ENCODE results near the gene IL22RA2. TPM values are rescaled to one million over a fixed set of nuclear protein-coding genes. Genes with fewer than 3 reads are reported as not detected.

The IL22RA2 gene
- total RNA-seq, 2 experiments from 2014 or later = not detected

DNA sequence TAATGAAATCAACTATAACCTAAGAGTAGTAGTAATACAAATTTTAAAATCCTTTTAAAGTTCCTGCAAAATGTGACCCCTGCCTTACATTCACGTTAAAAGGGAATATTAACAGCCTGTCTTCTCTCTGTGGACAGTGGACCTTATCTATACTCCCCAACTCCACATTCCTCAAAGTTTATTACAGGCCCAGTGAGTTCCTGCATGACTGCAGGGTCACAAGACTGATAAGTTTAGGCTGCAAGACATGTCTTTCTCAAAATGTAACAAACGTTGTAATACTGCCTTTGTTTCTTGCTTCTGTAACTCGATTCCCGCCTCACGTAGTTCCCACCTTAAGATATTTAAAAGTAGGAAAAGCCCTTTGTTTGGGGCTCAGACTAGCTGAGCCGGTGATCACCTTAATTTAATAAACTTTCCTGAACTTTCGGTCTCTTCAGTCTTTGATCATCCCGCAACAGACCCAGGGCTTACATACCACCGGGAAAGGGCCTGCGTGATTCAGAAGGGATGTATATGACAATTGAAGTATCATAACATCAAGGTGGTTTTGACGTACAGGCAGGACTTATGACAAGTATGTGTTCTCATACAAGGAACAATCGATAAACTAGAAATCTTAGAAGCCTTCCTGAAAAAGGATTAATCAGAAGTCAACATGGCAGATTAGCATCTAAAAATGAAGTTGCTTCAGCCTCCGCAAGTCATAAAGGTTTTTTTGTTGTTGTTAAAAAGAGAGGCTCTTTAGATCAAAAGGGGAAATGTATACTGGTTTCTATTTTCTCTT is 3.0 kb downstream of the IL22RA2 start:
- CTCF ChIA-PET = no interaction called here

DNA sequence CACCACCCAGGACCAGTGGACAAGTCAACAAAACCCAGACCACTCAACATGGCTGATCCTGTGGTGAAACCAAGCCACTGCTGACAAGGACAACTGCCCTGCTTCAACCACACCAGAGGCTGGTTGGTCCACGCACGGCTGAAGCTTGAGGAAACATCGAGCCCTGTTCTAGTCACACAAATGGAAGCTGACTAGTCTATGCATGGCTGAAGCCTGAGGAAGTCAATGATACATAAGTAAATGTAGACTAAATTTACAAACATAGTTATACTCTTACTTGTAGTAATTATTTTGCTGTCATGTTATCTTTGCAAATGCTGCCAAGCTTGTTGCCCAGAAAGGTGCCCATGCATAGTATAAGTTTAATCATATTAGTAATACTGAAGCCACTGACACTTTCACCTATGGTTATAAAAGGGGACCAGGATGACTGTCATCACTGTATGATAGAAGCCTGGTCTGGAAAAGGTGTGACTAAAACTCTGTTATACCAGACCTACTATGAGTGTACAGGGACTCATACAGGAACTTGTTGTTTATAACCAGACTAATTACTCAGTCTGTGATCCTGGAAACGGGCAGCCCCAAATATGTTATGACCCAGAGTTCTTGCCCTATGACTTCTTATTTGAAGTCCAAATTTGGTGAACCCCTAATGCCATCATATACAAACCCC is 5.6 kb downstream of the IL22RA2 start:
- CTCF ChIA-PET = no interaction called here
- POLR2A ChIA-PET = no interaction called here

More for the DNA sequence above, 3.0 kb downstream of the IL22RA2 start:
- POLR2A ChIA-PET = no interaction called here

DNA sequence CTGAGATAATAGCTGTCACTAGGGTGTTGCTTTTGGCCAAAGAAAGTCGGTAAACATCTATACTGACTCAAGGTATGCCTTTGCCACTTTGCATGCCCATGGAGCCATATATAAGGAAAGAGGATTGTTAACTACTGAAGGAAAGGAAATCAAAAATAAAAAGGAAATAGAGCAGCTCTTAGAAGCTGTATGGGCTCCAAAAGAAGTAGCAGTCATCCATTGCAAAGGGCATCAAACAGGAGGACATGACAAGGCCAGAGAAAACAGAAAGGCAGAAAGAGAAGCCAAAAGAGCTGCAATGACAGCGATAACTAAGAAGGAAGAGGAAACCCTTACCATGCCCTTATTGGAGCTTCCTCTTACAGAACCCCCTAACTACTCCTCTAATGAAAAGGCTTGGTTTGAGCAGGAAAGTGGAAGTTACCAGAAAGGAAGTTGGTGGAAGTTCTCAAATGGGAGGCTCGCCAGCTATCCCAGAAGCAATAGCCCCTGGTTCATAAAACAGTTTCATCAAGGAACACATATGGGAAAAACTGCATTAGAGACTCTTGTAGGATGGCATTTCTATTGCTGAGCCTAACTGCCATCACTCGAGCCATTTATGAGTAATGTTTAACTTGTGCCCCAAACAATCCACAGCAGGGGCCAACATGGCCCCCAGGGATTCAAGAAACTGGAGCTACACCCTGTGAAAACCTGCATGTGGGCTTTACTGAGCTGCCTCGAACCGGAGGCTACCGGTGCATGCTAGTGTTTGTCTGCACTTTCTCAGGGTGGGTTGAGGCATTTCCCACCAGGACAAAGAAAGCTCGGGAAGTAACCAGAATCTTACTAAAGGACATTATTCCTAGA is 7.0 kb downstream of the IL22RA2 start:
- POLR2A ChIA-PET = no interaction called here

DNA sequence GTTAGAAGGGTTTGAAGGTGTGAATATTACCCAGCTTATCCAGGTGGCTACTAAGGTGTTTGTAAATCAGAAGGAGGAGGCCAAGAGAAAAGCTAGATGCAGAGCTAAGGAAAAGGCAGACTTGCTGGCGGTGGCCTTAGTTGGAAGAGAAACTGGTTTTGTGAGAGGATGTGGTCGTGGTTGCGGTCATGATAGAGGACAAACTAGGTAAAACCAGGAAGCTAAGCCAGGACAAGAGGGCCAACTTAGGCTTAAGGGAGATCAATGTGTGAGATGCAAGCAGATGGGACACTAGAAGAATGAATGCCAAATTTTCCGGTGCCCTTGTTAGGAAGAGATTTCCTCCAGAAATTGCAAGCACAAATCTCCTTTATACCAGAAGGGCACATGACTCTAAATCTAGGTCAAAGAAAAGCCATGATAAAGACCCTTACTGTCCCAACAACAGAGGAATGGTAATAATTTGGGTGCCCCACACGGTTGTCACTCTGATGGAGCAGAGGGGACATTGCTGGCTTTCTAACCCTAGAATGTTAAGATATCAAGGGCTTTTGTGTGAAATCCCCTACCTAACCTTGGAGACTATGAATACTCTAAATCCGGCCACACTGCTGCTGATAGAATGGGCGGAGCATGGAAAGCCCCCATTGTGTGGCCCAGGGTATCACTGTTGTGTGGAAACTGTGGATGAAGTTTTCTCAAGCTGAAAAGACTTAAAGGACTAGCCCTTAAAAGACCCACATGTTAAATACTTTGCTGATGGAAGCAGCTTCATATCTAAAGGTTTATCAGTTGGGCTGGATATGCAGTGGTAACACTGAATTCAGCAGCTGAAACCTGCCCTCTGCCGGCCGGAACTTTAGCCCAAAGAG is 7.8 kb downstream of the IL22RA2 start:
- ChIA-PET POLR2A (no interaction called here), CTCF (interaction anchor here (0.6 kb wide), 2 partner anchors 59 to 113 kb away, joined by 3 read pairs; no protein-coding TSS in a partner anchor)

More for the DNA sequence above, 7.0 kb downstream of the IL22RA2 start:
- CTCF ChIA-PET = no interaction called here

DNA sequence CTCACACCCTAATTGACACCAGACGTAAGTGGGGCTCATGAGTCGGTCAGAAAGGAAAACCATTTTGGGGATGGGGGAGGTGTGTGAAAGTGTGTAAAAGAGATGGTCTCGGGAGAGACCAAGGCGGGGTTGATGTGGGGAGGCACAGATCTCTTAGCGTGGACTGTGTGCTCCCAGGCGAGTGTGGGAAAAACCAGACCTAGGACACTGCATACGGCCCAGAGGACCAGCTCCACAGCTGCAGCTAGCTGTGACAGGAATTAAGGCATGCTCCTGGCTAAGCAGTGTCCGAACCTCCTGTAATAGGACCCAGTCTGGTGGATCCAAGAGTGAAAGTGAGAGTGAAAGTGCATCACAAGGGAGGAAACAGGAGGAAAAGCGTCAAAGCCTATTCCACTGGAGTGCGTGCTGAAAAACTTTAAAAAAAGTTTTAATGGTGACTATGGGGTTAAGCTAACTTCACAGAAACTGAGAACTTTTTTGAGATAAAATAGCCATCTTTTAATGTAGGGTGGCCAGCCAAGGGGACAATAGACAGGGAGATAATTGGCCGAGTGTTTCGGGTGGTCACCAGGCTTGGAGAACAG is 9.6 kb downstream of the IL22RA2 start:
- ChIA-PET POLR2A (no interaction called here), CTCF (no interaction called here)

DNA sequence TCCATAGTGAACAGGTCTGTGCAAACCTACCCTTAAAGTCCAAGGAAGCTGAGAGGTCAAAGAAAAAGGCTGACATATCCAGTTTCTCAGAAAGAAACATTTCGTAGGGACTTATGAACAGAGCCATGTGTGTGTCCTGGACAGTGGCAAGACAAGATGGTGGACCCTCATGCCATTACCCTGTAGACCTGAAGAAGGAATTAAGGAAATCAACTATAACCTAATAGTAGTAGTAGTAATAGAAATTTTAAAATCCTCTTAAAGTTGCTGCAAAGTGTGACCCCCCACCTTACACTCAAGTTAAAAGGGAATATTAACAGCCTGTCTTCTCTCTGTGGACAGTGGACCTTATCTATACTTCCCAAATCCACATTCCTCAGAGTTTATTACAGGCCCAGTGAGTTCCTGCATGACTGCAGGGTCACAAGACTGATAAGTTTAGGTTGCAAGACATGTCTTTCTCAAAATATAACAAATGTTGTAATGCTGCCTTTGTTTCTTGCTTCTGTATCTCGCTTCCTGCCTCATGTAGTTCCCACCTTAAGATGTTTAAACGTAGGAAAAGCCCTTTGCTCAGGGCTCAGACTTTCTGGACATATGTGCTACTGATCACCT is 10.6 kb downstream of the IL22RA2 start:
- CTCF ChIA-PET = no interaction called here

DNA sequence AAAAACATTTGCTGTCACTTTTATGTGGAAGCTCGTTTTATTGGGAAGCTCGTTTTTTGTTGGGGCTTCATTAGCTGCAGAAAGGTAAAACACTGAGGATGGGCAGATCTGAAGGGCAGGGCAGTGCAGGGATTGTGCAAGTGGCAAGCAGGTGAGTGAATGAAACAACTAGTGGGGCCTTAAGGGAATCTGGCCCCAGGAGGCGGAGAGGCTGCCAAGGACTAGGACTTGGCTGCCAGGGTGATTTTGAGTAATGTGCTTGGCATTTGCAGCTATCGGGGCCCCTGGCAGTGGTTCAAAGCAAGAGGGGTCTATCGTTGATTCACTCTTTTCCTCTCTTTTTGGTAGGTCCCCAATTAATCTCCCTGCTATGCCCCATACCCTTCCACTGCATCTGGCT is 11.5 kb downstream of the IL22RA2 start:
- POLR2A ChIA-PET = no interaction called here
- CTCF ChIA-PET = no interaction called here

More for the DNA sequence above, 10.6 kb downstream of the IL22RA2 start:
- POLR2A ChIA-PET = no interaction called here

DNA sequence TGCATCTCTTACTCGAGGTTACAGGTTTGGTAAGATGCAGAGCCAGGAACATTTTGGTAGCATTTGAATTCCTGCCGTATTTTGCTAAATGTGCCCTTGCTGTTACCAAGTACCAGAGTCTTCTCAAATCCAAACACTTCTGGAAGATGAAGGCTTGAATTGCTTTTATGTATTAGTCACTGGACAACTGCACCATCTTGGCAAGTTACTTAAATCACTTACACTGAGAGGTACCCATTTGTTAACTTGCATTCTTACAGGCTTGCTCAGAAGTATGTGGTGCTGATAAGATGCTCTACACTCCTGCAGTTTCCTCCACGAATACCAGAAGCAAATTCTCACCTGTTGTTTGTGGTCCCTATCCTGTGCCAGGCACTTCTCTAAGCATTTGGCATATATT is 12.7 kb downstream of the IL22RA2 start:
- ChIA-PET CTCF (no interaction called here), POLR2A (no interaction called here)

DNA sequence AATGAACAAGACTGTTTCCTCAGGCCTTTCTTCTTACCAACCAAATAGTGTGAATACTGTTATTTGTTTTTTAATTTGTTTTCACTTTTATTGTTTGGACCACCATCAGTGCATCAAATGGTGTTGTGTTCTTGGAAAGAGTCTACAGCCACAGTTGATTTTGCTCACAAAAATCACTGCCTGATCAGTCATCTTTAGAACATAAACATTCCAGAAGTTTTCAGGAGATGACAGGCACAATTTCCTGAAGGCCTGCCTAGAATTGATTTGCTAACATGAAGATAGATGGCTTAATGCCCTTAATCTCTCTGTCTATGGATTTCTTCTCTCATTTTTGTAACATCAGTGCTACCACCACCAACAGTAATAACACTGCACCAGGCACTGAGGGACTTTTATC is 13.5 kb downstream of the IL22RA2 start:
- ChIA-PET CTCF (no interaction called here), POLR2A (no interaction called here)

DNA sequence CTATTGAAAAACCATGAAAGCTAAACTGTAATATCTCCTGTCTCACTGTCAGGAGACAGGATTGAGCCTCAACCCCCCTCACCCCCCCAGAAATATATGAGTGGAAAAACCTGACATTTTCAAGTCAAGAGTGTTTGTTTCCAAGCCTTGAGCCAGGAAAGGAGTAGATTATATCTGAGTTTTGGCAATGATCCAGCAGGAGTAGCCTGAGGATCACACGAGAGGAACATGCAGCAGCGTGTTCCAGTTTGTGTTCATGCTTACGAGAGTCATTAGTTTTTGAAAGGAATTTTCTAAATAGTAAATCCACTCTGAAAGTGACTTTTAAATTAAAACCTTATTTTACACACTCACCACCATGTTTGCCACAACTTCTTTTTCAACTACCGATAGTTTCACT is 15.8 kb downstream of the IL22RA2 start:
- POLR2A ChIA-PET = no interaction called here

DNA sequence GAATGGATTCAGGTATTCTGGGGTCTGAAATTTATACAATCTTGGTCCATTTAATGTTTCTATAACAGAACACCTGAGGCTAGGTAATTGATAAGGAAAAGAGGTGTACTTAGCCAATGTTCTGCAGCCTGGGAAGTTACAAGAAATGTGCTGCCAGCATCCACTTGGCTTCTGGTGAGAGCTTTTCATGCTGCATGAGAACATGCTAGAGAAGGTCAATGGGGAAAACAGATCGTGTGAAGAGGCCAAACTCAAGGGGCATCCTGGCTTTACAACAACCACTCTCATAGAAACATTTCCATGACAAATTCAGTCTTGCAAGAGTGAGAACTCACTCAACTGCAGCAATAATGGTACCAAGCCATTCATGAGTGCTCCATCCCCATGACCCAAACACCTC is 16.8 kb downstream of the IL22RA2 start:
- ChIA-PET CTCF (no interaction called here), POLR2A (no interaction called here)

More for the DNA sequence above, 15.8 kb downstream of the IL22RA2 start:
- CTCF ChIA-PET = no interaction called here

DNA sequence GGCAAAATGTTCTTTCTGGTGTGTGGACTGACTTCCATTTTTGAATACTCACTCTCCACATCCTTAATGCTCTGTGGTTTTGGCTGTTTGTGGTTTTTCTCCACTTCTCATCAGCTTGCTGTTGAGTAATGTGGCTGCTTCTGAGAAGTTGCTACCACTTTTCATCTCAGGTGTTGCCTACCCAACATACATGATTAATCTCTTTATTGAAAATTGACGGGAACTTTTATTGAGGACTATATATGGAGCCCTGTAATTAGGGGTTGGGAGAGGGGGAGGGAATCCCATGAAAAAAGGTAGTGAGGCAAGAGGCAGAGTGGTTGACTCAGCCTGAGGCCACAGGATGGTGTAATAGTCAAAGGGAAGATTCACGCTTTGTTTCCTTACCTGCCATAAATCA is 17.6 kb downstream of the IL22RA2 start:
- CTCF ChIA-PET = interaction anchor here (0.8 kb wide), 1 partner anchor 15 kb away, joined by 3 read pairs; no protein-coding TSS in a partner anchor
- POLR2A ChIA-PET = no interaction called here

DNA sequence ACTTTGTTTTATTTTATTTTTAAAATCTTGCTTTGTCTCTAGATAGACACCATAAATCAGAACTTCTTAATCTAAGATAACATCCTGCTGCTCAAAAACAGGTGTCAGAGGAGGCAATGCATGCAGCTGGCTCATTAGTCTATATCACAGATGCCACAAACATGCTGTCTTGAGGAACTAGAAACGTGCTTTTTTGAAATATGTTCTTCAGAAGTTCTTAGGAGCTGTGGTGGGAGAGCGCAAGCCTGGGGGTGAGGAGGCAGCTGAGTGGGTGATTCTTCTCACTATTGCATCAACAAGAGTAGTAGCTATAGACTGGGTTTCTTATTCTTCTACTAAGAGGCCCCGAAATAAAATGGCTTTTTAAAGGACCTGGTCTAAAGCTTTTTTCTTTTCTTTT is 23.4 kb downstream of the IL22RA2 start:
- ChIA-PET POLR2A (interaction anchor here (0.6 kb wide), 1 partner anchor 19 kb away, joined by 4 read pairs; no protein-coding TSS in a partner anchor), CTCF (no interaction called here)

DNA sequence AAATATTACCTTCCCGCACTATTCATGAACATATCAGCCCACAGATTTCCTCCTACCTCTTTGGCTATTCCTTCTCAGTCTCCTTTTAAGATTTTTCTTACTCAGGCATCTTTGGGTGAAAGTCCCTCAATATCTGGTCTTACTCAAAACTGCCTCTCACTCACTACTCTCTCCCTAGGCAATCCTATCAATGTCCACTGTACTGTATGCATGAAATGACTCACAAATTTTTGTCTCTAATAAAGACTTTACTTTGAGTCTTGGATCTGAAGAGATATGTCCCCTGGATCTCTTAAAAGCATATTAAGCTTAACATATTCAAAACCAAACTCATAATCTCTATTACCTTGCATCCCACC is 24.4 kb downstream of the IL22RA2 start:
- POLR2A ChIA-PET = no interaction called here
- CTCF ChIA-PET = no interaction called here

DNA sequence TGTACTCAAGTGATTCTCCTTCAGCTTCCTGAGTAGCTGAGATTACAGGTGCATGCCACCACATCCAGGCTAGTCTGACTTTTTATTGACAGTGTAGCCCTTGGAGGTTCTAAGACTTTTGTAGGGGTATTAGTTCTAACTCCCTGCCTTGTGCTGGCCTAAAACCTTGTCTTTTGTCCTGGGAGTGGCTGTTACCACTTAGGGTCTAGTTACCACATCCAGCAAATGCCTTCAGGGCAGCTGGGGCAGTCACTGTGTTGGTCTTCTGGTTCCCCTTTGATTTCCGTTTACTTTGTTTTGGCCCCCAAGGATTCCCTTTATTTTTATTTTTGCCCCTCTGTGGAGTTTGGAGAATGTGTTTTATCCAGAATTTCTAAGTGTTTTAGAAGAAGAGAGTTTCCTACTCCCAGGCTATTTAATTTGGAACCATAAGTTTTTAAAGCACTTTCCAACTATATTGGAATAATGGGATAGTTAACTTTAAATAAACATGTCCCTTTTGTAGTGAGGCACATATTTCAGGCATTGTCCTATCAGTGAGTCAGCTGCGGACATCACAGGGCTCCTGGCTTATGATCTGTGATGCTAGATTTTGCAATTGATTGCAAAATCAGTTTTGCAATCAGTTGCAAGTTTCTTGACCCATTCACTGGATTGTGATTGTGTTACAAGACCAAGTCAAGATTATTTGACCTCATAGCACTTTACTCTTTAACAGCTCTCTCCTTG is 25.0 kb downstream of the IL22RA2 start:
- ChIA-PET CTCF (no interaction called here), POLR2A (no interaction called here)

DNA sequence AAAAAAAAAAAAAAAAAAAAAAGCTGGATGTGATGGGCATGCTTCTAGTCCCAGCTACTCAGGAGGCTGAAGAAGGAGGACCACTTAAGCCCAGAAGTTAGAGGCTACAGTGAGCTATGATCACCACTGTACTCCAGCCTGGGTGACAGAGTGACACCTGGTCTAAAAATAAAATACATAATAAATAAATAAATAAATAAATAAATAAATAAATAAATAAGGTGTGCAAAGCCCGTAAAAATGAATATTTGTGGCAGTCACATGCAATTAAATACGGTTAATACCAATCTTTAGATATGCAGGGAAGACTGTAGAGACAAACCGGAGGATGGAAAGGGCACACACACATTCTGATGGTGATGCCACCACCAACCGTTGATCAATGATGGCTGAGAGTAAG is 26.2 kb downstream of the IL22RA2 start:
- ChIA-PET CTCF (no interaction called here), POLR2A (interaction anchor here (0.6 kb wide), 1 partner anchor 203 kb away, joined by 5 read pairs; no protein-coding TSS in a partner anchor)

DNA sequence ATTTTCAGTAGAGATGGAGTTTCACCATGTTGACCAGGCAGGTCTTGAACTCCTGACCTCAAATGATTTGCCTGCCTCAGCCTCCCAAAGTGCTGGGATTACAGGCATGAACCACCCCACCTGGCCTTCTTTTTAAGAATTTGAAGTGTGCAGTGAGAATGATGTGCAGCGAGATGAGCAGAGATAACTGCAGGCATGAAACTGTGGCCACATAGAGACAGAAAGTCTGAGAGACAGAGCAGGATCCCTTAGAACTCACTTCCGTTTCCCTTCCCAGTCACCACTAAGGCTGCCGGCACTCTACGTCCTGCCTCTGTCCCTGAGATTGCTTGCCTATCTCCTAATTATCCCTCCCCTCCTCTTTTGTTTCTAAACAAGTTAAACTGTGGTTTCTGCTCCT is 27.2 kb downstream of the IL22RA2 start:
- POLR2A ChIA-PET = no interaction called here
- CTCF ChIA-PET = no interaction called here

DNA sequence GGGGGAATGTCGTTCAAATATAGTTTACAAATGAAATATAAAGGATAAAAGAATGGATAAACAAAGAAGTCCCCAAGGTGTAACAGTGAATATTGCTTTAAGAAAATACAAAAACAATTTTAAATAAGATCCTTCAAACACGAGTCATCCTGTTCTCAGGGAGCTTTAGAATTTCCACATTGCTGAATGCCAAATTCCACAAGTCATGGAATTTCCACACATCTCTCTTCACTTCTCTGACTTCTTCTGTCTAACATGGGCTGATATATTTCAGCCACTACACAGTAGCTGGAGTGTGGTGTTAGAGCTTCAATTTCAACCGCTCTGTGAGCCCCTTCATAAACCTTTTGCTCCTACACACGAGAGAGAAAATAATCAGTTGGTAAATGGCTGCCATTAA is 28.0 kb downstream of the IL22RA2 start:
- CTCF ChIA-PET = no interaction called here
- POLR2A ChIA-PET = no interaction called here
